Adipocyte (in vitro differentiated cells): Measurements from ENCODE around the gene TNK1.
A peak's percentile ranks its signal among the peaks of the same experiment; 100 is the strongest.

Experiments used
- DNase-seq: peaks from one replicate; pipeline ENCODE4 v3.0.0-alpha.2; 2015; ENCODE audit warnings: low read depth
- H3K27me3 ChIP-seq: replicated peaks from 2 replicates; pipeline ENCODE4 v1.7.0; 2013; ENCODE audit warnings: mild to moderate bottlenecking, low read length, moderate library complexity; ENCODE audit not compliant: control insufficient read depth, insufficient read depth
- H3K36me3 ChIP-seq: 2 replicates; pipeline ENCODE4 v1.7.0; 2013; ENCODE audit warnings: low read length, mild to moderate bottlenecking, moderate library complexity; ENCODE audit not compliant: control insufficient read depth, insufficient read depth, severe bottlenecking
- H3K4me1 ChIP-seq: 2 replicates; pipeline ENCODE4 v1.7.0; 2013; ENCODE audit warnings: mild to moderate bottlenecking, low read length, moderate library complexity; ENCODE audit not compliant: control insufficient read depth, insufficient read depth
- H3K4me3 ChIP-seq: 2 replicates; pipeline ENCODE4 v1.7.0; 2013; ENCODE audit warnings: mild to moderate bottlenecking, low read length, moderate library complexity
- H3K9ac ChIP-seq: 2 replicates; pipeline ENCODE4 v1.7.0; 2013; ENCODE audit warnings: mild to moderate bottlenecking, low read length, moderate library complexity
- H3K9me3 ChIP-seq: 2 replicates; pipeline ENCODE4 v1.7.0; 2013; ENCODE audit warnings: mild to moderate bottlenecking, low read length, moderate library complexity; ENCODE audit not compliant: control insufficient read depth

TNK1 gene

GRCh38 chr17:7346761-7347614 lies 33.9 kb upstream of the TNK1 start:
- no peak overlapping the region for H3K4me3 ChIP-seq
- peak overlapping the region; percentile 10 for H3K9ac ChIP-seq
- H3K36me3 ChIP-seq: no peaks in the 10 kb centered on the region
- no peak for DNase-seq
- H3K27me3 ChIP-seq: peaks cover 25% of the 10 kb centered on the region
- H3K9me3 ChIP-seq: no peaks in the 10 kb centered on the region
- H3K4me1 ChIP-seq: peaks cover 25% of the 10 kb centered on the region

- Histone ChIP-seq H3K9me3 (no peaks in the 10 kb centered on the region), H3K27me3 (peaks cover 22% of the 10 kb centered on the region), H3K4me1 (peaks cover 31% of the 10 kb centered on the region), H3K4me3 (no peak overlapping the region), H3K36me3 (no peaks in the 10 kb centered on the region), H3K9ac (no peak overlapping the region)
- DNase-seq: no peak
Observed at GRCh38 chr17:7347630-7348477, 33.0 kb upstream of the TNK1 start.

GRCh38 chr17:7348478-7349242 lies 32.2 kb upstream of the TNK1 start:
- peak overlapping the region; percentile 82 for H3K4me3 ChIP-seq
- H3K9ac ChIP-seq: no peak overlapping the region
- H3K4me1 ChIP-seq: peaks cover 39% of the 10 kb centered on the region
- DNase-seq: no peak
- H3K27me3 ChIP-seq: peaks cover 14% of the 10 kb centered on the region
- no peaks in the 10 kb centered on the region for H3K9me3 ChIP-seq
- H3K36me3 ChIP-seq: no peaks in the 10 kb centered on the region

- Histone ChIP-seq H3K9ac (peak within 1 kb of the TSS; percentile 100), H3K36me3 (no peaks in the 10 kb centered on the region), H3K4me1 (peaks cover 56% of the 10 kb centered on the region), H3K27me3 (no peaks in the 10 kb centered on the region), H3K9me3 (no peaks in the 10 kb centered on the region), H3K4me3 (peak within 1 kb of the TSS; percentile 97)
- DNase-seq: peak; percentile 97
Observed at GRCh38 chr17:7351665-7352502, 29.0 kb upstream of the TNK1 start, which contains the start of gene KCTD11. TSS of gene KCTD11 (plus strand) at chr17:7352162.

- Histone ChIP-seq H3K9me3 (no peaks in the 10 kb centered on the region), H3K27me3 (no peaks in the 10 kb centered on the region), H3K9ac (peak overlapping the region; percentile 100), H3K4me1 (peaks cover 56% of the 10 kb centered on the region), H3K4me3 (peak overlapping the region; percentile 97), H3K36me3 (no peaks in the 10 kb centered on the region)
- DNase-seq: no peak
Observed at GRCh38 chr17:7352503-7352889, 28.4 kb upstream of the TNK1 start.

GRCh38 chr17:7352910-7353635 lies 27.8 kb upstream of the TNK1 start:
- H3K9ac ChIP-seq: peak overlapping the region; percentile 100
- H3K9me3 ChIP-seq: no peaks in the 10 kb centered on the region
- DNase-seq: no peak
- peaks cover 53% of the 10 kb centered on the region for H3K4me1 ChIP-seq
- H3K36me3 ChIP-seq: no peaks in the 10 kb centered on the region
- peak overlapping the region; percentile 97 for H3K4me3 ChIP-seq
- no peaks in the 10 kb centered on the region for H3K27me3 ChIP-seq

GRCh38 chr17:7354262-7354843 lies 26.5 kb upstream of the TNK1 start:
- H3K4me1 ChIP-seq: peaks cover 41% of the 10 kb centered on the region
- peak overlapping the region; percentile 100 for H3K9ac ChIP-seq
- no peaks in the 10 kb centered on the region for H3K9me3 ChIP-seq
- H3K36me3 ChIP-seq: no peaks in the 10 kb centered on the region
- DNase-seq: no peak
- H3K27me3 ChIP-seq: no peaks in the 10 kb centered on the region
- H3K4me3 ChIP-seq: peak overlapping the region; percentile 97

GRCh38 chr17:7355053-7355452 lies 25.8 kb upstream of the TNK1 start, which contains the start of gene TMEM95:
TSS of gene TMEM95 (plus strand) at chr17:7355156. CDS start at chr17:7355205, 49 bp downstream.
- peak within 1 kb of the TSS; percentile 100 for H3K9ac ChIP-seq
- peak; percentile 49 for DNase-seq
- peak within 1 kb of the TSS; percentile 97 for H3K4me3 ChIP-seq
- no peaks in the 10 kb centered on the region for H3K27me3 ChIP-seq
- no peaks in the 10 kb centered on the region for H3K9me3 ChIP-seq
- no peaks in the 10 kb centered on the region for H3K36me3 ChIP-seq
- peaks cover 34% of the 10 kb centered on the region for H3K4me1 ChIP-seq

GRCh38 chr17:7355573-7355972 lies 25.3 kb upstream of the TNK1 start:
- H3K9me3 ChIP-seq: no peaks in the 10 kb centered on the region
- DNase-seq: no peak
- peaks cover 34% of the 10 kb centered on the region for H3K4me1 ChIP-seq
- H3K36me3 ChIP-seq: no peaks in the 10 kb centered on the region
- peak overlapping the region; percentile 27 for H3K9ac ChIP-seq
- H3K4me3 ChIP-seq: no peak overlapping the region
- H3K27me3 ChIP-seq: no peaks in the 10 kb centered on the region
